GM23248 (cell line): ENCODE measurements around the gene IGFBPL1. TPM values are rescaled to one million over a fixed set of nuclear protein-coding genes. Genes with fewer than 3 reads are reported as not detected.
A peak's percentile ranks its signal among the peaks of the same experiment; 100 is the strongest.

Experiments
- DNase-seq: peaks from one replicate; pipeline ENCODE4 v3.0.0-alpha.2; 2015
- H2AFZ ChIP-seq: fragments of 200-600 bp; sonication (generic); 2 replicates; pipeline ENCODE4 v1.6.1; 2016; ENCODE audit warnings: antibody characterized with exemption
- H3F3A ChIP-seq: fragments of 200-600 bp; sonication (generic); 2 replicates; pipeline ENCODE4 v1.6.1; 2016; ENCODE audit warnings: mild to moderate bottlenecking, antibody characterized with exemption, mixed run types; ENCODE audit not compliant: insufficient read depth
- H3K27ac ChIP-seq: fragments of 200-600 bp; sonication (generic); 2 replicates; pipeline ENCODE4 v1.5.1; 2016; ENCODE audit warnings: mild to moderate bottlenecking
- H3K27me3 ChIP-seq: fragments of 200-600 bp; sonication (generic); replicated peaks from 2 replicates; pipeline ENCODE4 v1.6.1; 2016; ENCODE audit warnings: mild to moderate bottlenecking; ENCODE audit not compliant: insufficient read depth
- H3K36me3 ChIP-seq: fragments of 200-600 bp; sonication (generic); 2 replicates; pipeline ENCODE4 v1.6.1; 2016; ENCODE audit warnings: low read depth, mild to moderate bottlenecking
- H3K4me1 ChIP-seq: fragments of 200-600 bp; sonication (generic); 2 replicates; pipeline ENCODE4 v1.6.1; 2016; ENCODE audit warnings: mild to moderate bottlenecking; ENCODE audit not compliant: insufficient read depth
- H3K4me2 ChIP-seq: fragments of 200-600 bp; sonication (generic); one replicate; pipeline ENCODE4 v1.6.1; 2016; ENCODE audit warnings: mild to moderate bottlenecking; ENCODE audit not compliant: unreplicated experiment
- H3K4me3 ChIP-seq: fragments of 200-600 bp; sonication (generic); 2 replicates; pipeline ENCODE4 v1.5.1; 2016; ENCODE audit warnings: mild to moderate bottlenecking
- H3K79me2 ChIP-seq: fragments of 200-600 bp; sonication (generic); 2 replicates; pipeline ENCODE4 v1.6.1; 2016; ENCODE audit warnings: mild to moderate bottlenecking; ENCODE audit not compliant: insufficient read depth
- H3K9ac ChIP-seq: fragments of 200-600 bp; sonication (generic); 2 replicates; pipeline ENCODE4 v1.6.1; 2016; ENCODE audit warnings: mild to moderate bottlenecking
- H3K9me2 ChIP-seq: fragments of 200-600 bp; sonication (generic); 2 replicates; pipeline ENCODE4 v1.6.1; 2016; ENCODE audit warnings: mixed run types, mild to moderate bottlenecking, moderate library complexity; ENCODE audit not compliant: insufficient read depth
- H3K9me3 ChIP-seq: fragments of 200-600 bp; sonication (generic); one replicate; pipeline ENCODE4 v1.6.1; 2017; ENCODE audit warnings: low read depth
- H4K20me1 ChIP-seq: fragments of 200-600 bp; sonication (generic); 2 replicates; pipeline ENCODE4 v1.6.0; 2016; ENCODE audit not compliant: insufficient read depth
- EZH2 ChIP-seq: fragments of 200-600 bp; sonication (generic); IDR thresholded peaks from 2 replicates; pipeline ENCODE4 v1.6.1; 2018; ENCODE audit warnings: antibody characterized with exemption, mild to moderate bottlenecking; ENCODE audit not compliant: insufficient read depth, poor library complexity, severe bottlenecking
- EZH2phosphoT487 ChIP-seq: fragments of 200-600 bp; sonication (generic); IDR thresholded peaks from 2 replicates; pipeline ENCODE4 v1.6.1; 2018; ENCODE audit warnings: antibody characterized with exemption, moderate library complexity, mild to moderate bottlenecking, low read depth; ENCODE audit not compliant: insufficient read depth
- WGBS, 2 experiments: methylation state at CpG; one replicate each; pipeline ENCODE4 v1.1.6; 2015 to 2017; ENCODE audit warnings: low lambda C conversion rate in 2 of 2, low coverage in 1 of 2; ENCODE audit errors: missing lambda C conversion rate in 2 of 2; 5-methylcytosine and 5-hydroxymethylcytosine counted together
- in situ Hi-C: fragments of 300-500 bp; cut with MboI; formaldehyde crosslinking; loops from 2 replicates; pipeline ENCODE4 v1.15.0; 2020
- polyA plus RNA-seq: library from polyadenylated mRNA; unstranded; fragments of >200 nt; fragmentation: Nextera tagmentation; extraction: Ambion mirVana; gene quantifications from 2 replicates; pipeline ENCODE4 v1.2.1, GENCODE V29; 2016
- total RNA-seq: library from RNA; depleted of rRNA; stranded (reverse); fragments of >200 nt; shearing (Covaris generic); gene quantifications from 2 replicates; pipeline ENCODE4 v1.2.3, GENCODE V29; 2014

IGFBPL1 gene
- total and polyA plus RNA-seq, 2 experiments from 2014 or later: 0.34 to 0.76 TPM

- TF ChIP-seq EZH2: no peak
- no peak for TF ChIP-seq EZH2phosphoT487
- Histone ChIP-seq H3K27me3 (peaks cover 47% of the 10 kb centered on the region), H3K9me2 (no peaks in the 10 kb centered on the region), H3K27ac (no peak overlapping the region), H3K36me3 (no peaks in the 10 kb centered on the region), H3K9me3 (no peaks in the 10 kb centered on the region), H3K9ac (no peak overlapping the region), H3K4me3 (peak overlapping the region; percentile 64; the same call in 1 of the 2 replicates), H2AFZ (no peak overlapping the region), H3F3A (no peaks in the 10 kb centered on the region), H3K79me2 (no peaks in the 10 kb centered on the region), H3K4me2 (no peak overlapping the region), H3K4me1 (no peaks in the 10 kb centered on the region), H4K20me1 (no peaks in the 10 kb centered on the region)
- no peak for DNase-seq
- in situ Hi-C loops: no loop called here
- 73 to 74% methylated on average over 4 of the region's 4 CpGs for WGBS, 2 experiments
These were observed 664 bp upstream of the IGFBPL1 start for GRCh38 chr9:38424918-38425317.

- no peak overlapping the region for H3K9ac ChIP-seq
- no peaks in the 10 kb centered on the region for H4K20me1 ChIP-seq
- no peak overlapping the region for H3K27ac ChIP-seq
- H3K4me3 ChIP-seq: peak overlapping the region; percentile 64; the same call in 1 of the 2 replicates
- no peaks in the 10 kb centered on the region for H3K9me3 ChIP-seq
- H3K79me2 ChIP-seq: no peaks in the 10 kb centered on the region
- H3K4me2 ChIP-seq: no peak overlapping the region
- TF ChIP-seq EZH2 (no peak), EZH2phosphoT487 (no peak)
- no peaks in the 10 kb centered on the region for H3K36me3 ChIP-seq
- no peaks in the 10 kb centered on the region for H3F3A ChIP-seq
- H3K4me1 ChIP-seq: no peaks in the 10 kb centered on the region
- peaks cover 47% of the 10 kb centered on the region for H3K27me3 ChIP-seq
- DNase-seq: no peak
- in situ Hi-C loops: no loop called here
- WGBS, 2 experiments: 37% methylated on average over 15 of the region's 15 CpGs
- no peak overlapping the region for H2AFZ ChIP-seq
- H3K9me2 ChIP-seq: no peaks in the 10 kb centered on the region
These were observed 831 bp downstream of the IGFBPL1 start for GRCh38 chr9:38423273-38423972.

GRCh38 chr9:38422555-38423260 is 1.5 kb downstream of the IGFBPL1 start:
- no peaks in the 10 kb centered on the region for H3K4me1 ChIP-seq
- H3K4me3 ChIP-seq: no peak overlapping the region
- no peak overlapping the region for H3K4me2 ChIP-seq
- TF ChIP-seq EZH2phosphoT487: no peak
- no peak for TF ChIP-seq EZH2
- peaks cover 47% of the 10 kb centered on the region for H3K27me3 ChIP-seq
- DNase-seq: no peak
- H3K9ac ChIP-seq: no peak overlapping the region
- no peaks in the 10 kb centered on the region for H4K20me1 ChIP-seq
- H3K79me2 ChIP-seq: no peaks in the 10 kb centered on the region
- no peak overlapping the region for H3K27ac ChIP-seq
- 78 to 81% methylated on average over 7 of the region's 7 CpGs for WGBS, 2 experiments
- in situ Hi-C loops: no loop called here
- no peak overlapping the region for H2AFZ ChIP-seq
- H3K36me3 ChIP-seq: no peaks in the 10 kb centered on the region
- H3K9me2 ChIP-seq: no peaks in the 10 kb centered on the region
- H3K9me3 ChIP-seq: no peaks in the 10 kb centered on the region
- no peaks in the 10 kb centered on the region for H3F3A ChIP-seq

- Histone ChIP-seq H2AFZ (no peak overlapping the region), H3K79me2 (no peaks in the 10 kb centered on the region), H3K9ac (no peak overlapping the region), H3K4me2 (no peak overlapping the region), H3F3A (no peaks in the 10 kb centered on the region), H3K9me2 (no peaks in the 10 kb centered on the region), H3K36me3 (no peaks in the 10 kb centered on the region), H4K20me1 (no peaks in the 10 kb centered on the region), H3K9me3 (no peaks in the 10 kb centered on the region), H3K4me1 (no peaks in the 10 kb centered on the region), H3K27ac (no peak overlapping the region), H3K27me3 (peaks cover 41% of the 10 kb centered on the region), H3K4me3 (no peak overlapping the region)
- WGBS, 2 experiments: 58 to 59% methylated on average over 9 of the region's 9 CpGs
- DNase-seq: no peak
- in situ Hi-C loops: no loop called here
- TF ChIP-seq EZH2phosphoT487 (no peak), EZH2 (no peak)
These were observed 2.6 kb downstream of the IGFBPL1 start for GRCh38 chr9:38421498-38422211.
